ENCODE measurements around the gene LDB2. TPM values are rescaled to one million over a fixed set of nuclear protein-coding genes. Genes with fewer than 3 reads are reported as not detected.

Gene LDB2
- total and polyA plus RNA-seq, 2 experiments from 2014 or later, result 48.6 to 80.1 TPM

GRCh38 chr4:16838226-16838875, 60.1 kb downstream of the LDB2 start:
- ATAC-seq (no peak), DNase-seq (ENCODE audit: low spot score) (no peak)
- H3K36me3 Mint-ChIP-seq (ENCODE audit: low read depth), result peaks cover 10% of the 10 kb centered on the region; the same call in 2 of the 3 replicates
- no peaks in the 10 kb centered on the region for H3K27me3 Mint-ChIP-seq (ENCODE audit: insufficient read depth, low read depth, poor library complexity)
- Histone ChIP-seq H3F3A (replicated peaks; ENCODE audit: low read depth) (no peaks in the 10 kb centered on the region), H3K9me2 (ENCODE audit: insufficient read depth) (no peaks in the 10 kb centered on the region), H3K4me3 (no peak overlapping the region), H3K36me3 (ENCODE audit: insufficient read depth) (no peaks in the 10 kb centered on the region), H4K20me1 (replicated peaks; ENCODE audit: insufficient read depth) (no peaks in the 10 kb centered on the region), H3K4me2 (peak overlapping the region; percentile 28; the same call in 1 of the 2 replicates), H2AFZ (no peak overlapping the region), H3K4me1 (ENCODE audit: insufficient read depth) (peaks cover 40% of the 10 kb centered on the region), H3K79me2 (replicated peaks; ENCODE audit: insufficient read depth) (peaks cover 66% of the 10 kb centered on the region), H3K27ac (ENCODE audit: low read depth) (no peak overlapping the region), H3K27me3 (ENCODE audit: insufficient read depth) (no peaks in the 10 kb centered on the region)
- TF ChIP-seq EZH2 (IDR thresholded peaks at IDR 0.05; ENCODE audit: low read depth, unreplicated experiment) (no peak), ZNF114 (CRISPR knock-in tag; IDR thresholded peaks at IDR 0.05) (no peak), ETS1 (IDR thresholded peaks at IDR 0.05) (no peak), ZNF331 (CRISPR knock-in tag; IDR thresholded peaks at IDR 0.05; ENCODE audit: low read depth) (no peak), STAT1 (IDR thresholded peaks at IDR 0.05; ENCODE audit: unreplicated experiment) (no peak), POLR2AphosphoS5 (IDR thresholded peaks at IDR 0.05; ENCODE audit: low read depth) (no peak), CTCF (conservative IDR thresholded peaks at IDR 0.05; ENCODE audit: low read depth in 2 of 2) (no peak), CREB1 (CRISPR knock-in tag; IDR thresholded peaks at IDR 0.05; ENCODE audit: low read depth) (no peak), ZNF462 (CRISPR knock-in tag; IDR thresholded peaks at IDR 0.05) (no peak), EZH2phosphoT487 (IDR thresholded peaks at IDR 0.05; ENCODE audit: unreplicated experiment) (no peak), REST (IDR thresholded peaks at IDR 0.05; ENCODE audit: unreplicated experiment) (no peak), JUNB (IDR thresholded peaks at IDR 0.05; ENCODE audit: unreplicated experiment) (no peak), NANOG (IDR thresholded peaks at IDR 0.05; ENCODE audit: borderline replicate concordance) (no peak)
- H3K27ac Mint-ChIP-seq, result no peak overlapping the region
- no peaks in the 10 kb centered on the region for H3K9me3 Mint-ChIP-seq
- peaks cover 37% of the 10 kb centered on the region for H3K4me1 Mint-ChIP-seq
- H3K4me3 Mint-ChIP-seq, result no peak overlapping the region
